ENCODE data around the gene EPN2.

The EPN2 gene

GRCh38 chr17:19294443-19294842 lies 57.3 kb downstream of the EPN2 start:
- no peak for DNase-seq (ENCODE audit: low spot score)

GRCh38 chr17:19295473-19296135 lies 58.4 kb downstream of the EPN2 start:
- DNase-seq (ENCODE audit: low spot score): no peak

- DNase-seq (ENCODE audit: low spot score): no peak
These were observed 59.9 kb downstream of the EPN2 start for GRCh38 chr17:19296786-19297778.

- DNase-seq (ENCODE audit: low spot score): no peak
These were observed 61.5 kb downstream of the EPN2 start for GRCh38 chr17:19298569-19299213.

GRCh38 chr17:19299214-19299747 lies 62.1 kb downstream of the EPN2 start:
- DNase-seq (ENCODE audit: low spot score): no peak

- no peak for DNase-seq (ENCODE audit: low spot score)
These were observed 62.7 kb downstream of the EPN2 start for GRCh38 chr17:19299866-19300265.

GRCh38 chr17:19301274-19301951 lies 64.2 kb downstream of the EPN2 start:
- DNase-seq (ENCODE audit: low spot score): no peak

GRCh38 chr17:19301973-19302372 lies 64.8 kb downstream of the EPN2 start:
- no peak for DNase-seq (ENCODE audit: low spot score)

GRCh38 chr17:19302791-19303331 lies 65.7 kb downstream of the EPN2 start:
- no peak for DNase-seq (ENCODE audit: low spot score)

GRCh38 chr17:19303367-19303776 lies 66.2 kb downstream of the EPN2 start:
- DNase-seq (ENCODE audit: low spot score): no peak

GRCh38 chr17:19304209-19304608 lies 67.0 kb downstream of the EPN2 start:
- DNase-seq (ENCODE audit: low spot score): no peak

GRCh38 chr17:19304751-19305150 lies 67.6 kb downstream of the EPN2 start:
- no peak for DNase-seq (ENCODE audit: low spot score)

GRCh38 chr17:19305256-19305655 lies 68.1 kb downstream of the EPN2 start:
- DNase-seq (ENCODE audit: low spot score): no peak

GRCh38 chr17:19305761-19306159 lies 68.6 kb downstream of the EPN2 start:
- DNase-seq (ENCODE audit: low spot score): no peak

- DNase-seq (ENCODE audit: low spot score): no peak
These were observed 69.3 kb downstream of the EPN2 start for GRCh38 chr17:19306160-19307111.

- DNase-seq (ENCODE audit: low spot score): no peak
These were observed 70.4 kb downstream of the EPN2 start for GRCh38 chr17:19307521-19307920.

- DNase-seq (ENCODE audit: low spot score): no peak
These were observed 71.2 kb downstream of the EPN2 start for GRCh38 chr17:19308398-19308797.

GRCh38 chr17:19309701-19310100 lies 72.5 kb downstream of the EPN2 start:
- DNase-seq (ENCODE audit: low spot score): no peak

GRCh38 chr17:19310151-19310550 lies 73.0 kb downstream of the EPN2 start:
- no peak for DNase-seq (ENCODE audit: low spot score)

GRCh38 chr17:19311016-19311415 lies 73.8 kb downstream of the EPN2 start:
- no peak for DNase-seq (ENCODE audit: low spot score)
